Activated B cell treated with CpG ODN at 0.5 μM for 24 hours (primary cell): ENCODE measurements around the gene DTX3L. TPM values are rescaled to one million over a fixed set of nuclear protein-coding genes. Genes with fewer than 3 reads are reported as not detected.

ENCODE experiments used
- ATAC-seq: fragments of 200-7000 bp; cut with Tn5 transposase; one replicate; pipeline ENCODE4 v1.10.0; 2021; ENCODE audit warnings: low read depth, mild to moderate bottlenecking, moderate library complexity
- CTCF ChIA-PET: fragments of 350-600 bp; sonication (Branson Sonifier 250); formaldehyde crosslinking; loops from one replicate; lab custom pipeline; 2021; ENCODE audit warnings: antibody characterized with exemption; lab: Charles Lee
- POLR2A ChIA-PET: fragments of 350-600 bp; sonication (Branson Sonifier 250); formaldehyde crosslinking; loops from one replicate; lab custom pipeline; 2021; ENCODE audit warnings: antibody characterized with exemption; lab: Charles Lee
- DNase-seq: peaks from one replicate; pipeline ENCODE4 v3.0.0; 2022
- H3K27ac Mint-ChIP-seq: one replicate; pipeline ENCODE4 v1.8.0; 2020; ENCODE audit warnings: mixed read lengths
- H3K27me3 Mint-ChIP-seq: one replicate; pipeline ENCODE4 v1.8.0; 2021; ENCODE audit warnings: mixed read lengths
- H3K36me3 Mint-ChIP-seq: one replicate; pipeline ENCODE4 v1.8.0; 2021; ENCODE audit warnings: low read depth, mixed read lengths
- H3K4me1 Mint-ChIP-seq: one replicate; pipeline ENCODE4 v1.8.0; 2021; ENCODE audit warnings: mixed read lengths
- H3K4me3 Mint-ChIP-seq: one replicate; pipeline ENCODE4 v1.8.0; 2020; ENCODE audit warnings: mild to moderate bottlenecking, mixed read lengths
- H3K9me3 Mint-ChIP-seq: one replicate; pipeline ENCODE4 v1.8.0; 2020; ENCODE audit warnings: mixed read lengths
- intact Hi-C: fragments of 100-400 bp; cut with micrococcal nuclease; formaldehyde crosslinking; loops from one replicate; pipeline ENCODE4 v1.15.1; 2024
- total RNA-seq: library from RNA; stranded (reverse); gene quantifications from 2 replicates; pipeline ENCODE4 v1.2.3, GENCODE V29; 2022
- TF ChIP-seq, protein P1 (sequence below): fragments of 200-600 bp; IDR thresholded peaks from one replicate; pipeline ENCODE4 v1.8.0; 2022; ENCODE audit warnings: antibody characterized with exemption, mild to moderate bottlenecking

Gene DTX3L
- total RNA-seq, 1 donor from 2014 or later = 76.5 TPM

GRCh38 chr3:122548076-122548475 lies 16.1 kb upstream of the DTX3L start:
- Mint-ChIP-seq H3K4me1 (no peaks in the 10 kb centered on the region), H3K36me3 (peaks cover 87% of the 10 kb centered on the region), H3K27me3 (no peaks in the 10 kb centered on the region), H3K9me3 (no peaks in the 10 kb centered on the region), H3K4me3 (no peak overlapping the region), H3K27ac (no peak overlapping the region)
- ATAC-seq (no peak), DNase-seq (no peak)
- TF ChIP-seq, protein P1, sequence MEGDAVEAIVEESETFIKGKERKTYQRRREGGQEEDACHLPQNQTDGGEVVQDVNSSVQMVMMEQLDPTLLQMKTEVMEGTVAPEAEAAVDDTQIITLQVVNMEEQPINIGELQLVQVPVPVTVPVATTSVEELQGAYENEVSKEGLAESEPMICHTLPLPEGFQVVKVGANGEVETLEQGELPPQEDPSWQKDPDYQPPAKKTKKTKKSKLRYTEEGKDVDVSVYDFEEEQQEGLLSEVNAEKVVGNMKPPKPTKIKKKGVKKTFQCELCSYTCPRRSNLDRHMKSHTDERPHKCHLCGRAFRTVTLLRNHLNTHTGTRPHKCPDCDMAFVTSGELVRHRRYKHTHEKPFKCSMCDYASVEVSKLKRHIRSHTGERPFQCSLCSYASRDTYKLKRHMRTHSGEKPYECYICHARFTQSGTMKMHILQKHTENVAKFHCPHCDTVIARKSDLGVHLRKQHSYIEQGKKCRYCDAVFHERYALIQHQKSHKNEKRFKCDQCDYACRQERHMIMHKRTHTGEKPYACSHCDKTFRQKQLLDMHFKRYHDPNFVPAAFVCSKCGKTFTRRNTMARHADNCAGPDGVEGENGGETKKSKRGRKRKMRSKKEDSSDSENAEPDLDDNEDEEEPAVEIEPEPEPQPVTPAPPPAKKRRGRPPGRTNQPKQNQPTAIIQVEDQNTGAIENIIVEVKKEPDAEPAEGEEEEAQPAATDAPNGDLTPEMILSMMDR = no peak
- ChIA-PET CTCF (no interaction called here), POLR2A (no interaction called here)
- intact Hi-C loops = loop anchor here (5.0 kb wide), 1 partner anchor 714 kb away; no protein-coding TSS in a partner anchor

GRCh38 chr3:122548619-122549018 lies 15.5 kb upstream of the DTX3L start:
- intact Hi-C loops = loop anchor here (5.0 kb wide), 1 partner anchor 714 kb away; no protein-coding TSS in a partner anchor
- Mint-ChIP-seq H3K27me3 (no peaks in the 10 kb centered on the region), H3K27ac (no peak overlapping the region), H3K9me3 (no peaks in the 10 kb centered on the region), H3K4me1 (no peaks in the 10 kb centered on the region), H3K4me3 (no peak overlapping the region), H3K36me3 (peaks cover 88% of the 10 kb centered on the region)
- TF ChIP-seq, protein P1 = no peak
- DNase-seq (no peak), ATAC-seq (no peak)
- CTCF ChIA-PET = no interaction called here
- POLR2A ChIA-PET = no interaction called here

GRCh38 chr3:122553171-122553570 lies 11.0 kb upstream of the DTX3L start:
- TF ChIP-seq, protein P1 = no peak
- CTCF ChIA-PET = interaction anchor here (1.2 kb wide), 1 partner anchor 126 kb away, joined by 3 read pairs; no protein-coding TSS in a partner anchor
- intact Hi-C loops = no loop called here
- Mint-ChIP-seq H3K36me3 (peaks cover 92% of the 10 kb centered on the region), H3K4me3 (no peak overlapping the region), H3K9me3 (no peaks in the 10 kb centered on the region), H3K27ac (no peak overlapping the region), H3K4me1 (no peaks in the 10 kb centered on the region), H3K27me3 (no peaks in the 10 kb centered on the region)
- no peak for DNase-seq
- no peak for ATAC-seq
- POLR2A ChIA-PET = no interaction called here

DNA sequence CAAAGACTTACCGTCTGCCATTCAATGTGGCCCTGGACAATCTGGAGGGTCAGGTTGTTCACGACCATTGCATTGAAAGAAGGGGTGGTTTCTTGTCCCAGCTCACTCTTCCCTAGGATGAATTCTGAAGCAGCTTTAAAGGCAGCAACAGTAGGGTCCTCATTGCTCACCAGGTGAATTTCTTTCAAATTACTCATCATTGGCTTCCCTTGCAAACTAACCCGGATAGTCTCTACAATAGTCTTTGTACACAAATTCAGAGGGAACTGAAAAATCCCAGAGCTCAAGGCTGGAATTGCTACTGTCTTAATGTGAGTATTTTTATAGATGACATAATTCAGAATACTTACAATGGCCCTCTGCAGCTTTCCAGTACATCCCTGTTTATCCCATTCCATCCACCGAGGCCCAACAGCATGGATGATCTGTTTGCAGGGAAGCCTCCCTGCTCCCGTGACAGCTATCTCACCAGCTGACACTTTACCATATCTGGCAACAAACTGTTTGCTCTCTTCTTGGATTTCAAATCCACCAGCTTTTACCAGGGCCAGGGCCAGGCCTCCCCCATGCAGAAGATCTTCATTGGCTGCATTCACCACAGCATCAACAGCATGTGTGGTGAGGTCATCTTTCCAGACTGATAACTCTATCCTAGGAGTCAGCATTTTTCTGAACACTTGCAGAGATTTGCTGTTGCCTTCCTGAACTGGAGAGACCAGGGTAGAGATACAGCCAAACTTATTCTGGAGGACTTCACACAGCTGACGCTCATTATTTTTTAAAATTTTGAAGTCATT lies 8.7 kb upstream of the DTX3L start:
- Mint-ChIP-seq H3K27me3 (no peaks in the 10 kb centered on the region), H3K9me3 (no peaks in the 10 kb centered on the region), H3K4me3 (no peak overlapping the region), H3K4me1 (peaks cover 6% of the 10 kb centered on the region), H3K36me3 (peaks cover 86% of the 10 kb centered on the region), H3K27ac (no peak overlapping the region)
- POLR2A ChIA-PET = no interaction called here
- TF ChIP-seq, protein P1 = no peak
- CTCF ChIA-PET = interaction anchor here (1.0 to 1.5 kb wide), 2 partner anchors 123 to 199 kb away, joined by 3 to 7 read pairs; no protein-coding TSS in a partner anchor
- intact Hi-C loops = no loop called here
- ATAC-seq (no peak), DNase-seq (no peak)

GRCh38 chr3:122557356-122557755 lies 6.8 kb upstream of the DTX3L start:
- Mint-ChIP-seq H3K27ac (no peak overlapping the region), H3K4me3 (no peak overlapping the region), H3K4me1 (peaks cover 22% of the 10 kb centered on the region), H3K36me3 (peaks cover 73% of the 10 kb centered on the region), H3K9me3 (no peaks in the 10 kb centered on the region), H3K27me3 (no peaks in the 10 kb centered on the region)
- POLR2A ChIA-PET = no interaction called here
- CTCF ChIA-PET = interaction anchor here (5.1 kb wide), 1 partner anchor 121 kb away, joined by 92 read pairs; the partner anchor contains the start of gene PARP14
- ATAC-seq (no peak), DNase-seq (no peak)
- TF ChIP-seq, protein P1 = no peak
- intact Hi-C loops = no loop called here
